Osteocyte (in vitro differentiated cells): Measurements from ENCODE around the gene CHST1. TPM values are rescaled to one million over a fixed set of nuclear protein-coding genes. Genes with fewer than 3 reads are reported as not detected.

Source experiments
- DNase-seq: peaks from one replicate; pipeline ENCODE4 v3.0.0; 2021; ENCODE audit warnings: mixed read lengths; ENCODE audit not compliant: unreplicated experiment; ENCODE audit errors: extremely low spot score
- H3K27ac Mint-ChIP-seq: one replicate; pipeline ENCODE4 v1.8.0; 2021; ENCODE audit warnings: mild to moderate bottlenecking, mixed read lengths; ENCODE audit not compliant: unreplicated experiment
- H3K27me3 Mint-ChIP-seq: one replicate; pipeline ENCODE4 v1.8.0; 2021; ENCODE audit warnings: mixed read lengths; ENCODE audit not compliant: unreplicated experiment
- H3K36me3 Mint-ChIP-seq: one replicate; pipeline ENCODE4 v1.8.0; 2021; ENCODE audit warnings: mixed read lengths; ENCODE audit not compliant: unreplicated experiment
- H3K4me1 Mint-ChIP-seq: one replicate; pipeline ENCODE4 v1.8.0; 2021; ENCODE audit warnings: mixed read lengths; ENCODE audit not compliant: unreplicated experiment
- H3K4me3 Mint-ChIP-seq: one replicate; pipeline ENCODE4 v1.8.0; 2021; ENCODE audit warnings: mild to moderate bottlenecking, moderate library complexity, mixed read lengths; ENCODE audit not compliant: unreplicated experiment
- H3K9me3 Mint-ChIP-seq: one replicate; pipeline ENCODE4 v1.8.0; 2021; ENCODE audit warnings: mixed read lengths; ENCODE audit not compliant: unreplicated experiment
- total RNA-seq: library from RNA; stranded (reverse); gene quantifications from 2 replicates; pipeline ENCODE4 v1.2.1, GENCODE V29; 2021
- TF ChIP-seq, protein P1 (sequence below): fragments of 200-600 bp; sonication (generic); IDR thresholded peaks from 2 replicates; pipeline ENCODE4 v1.5.0; 2021; ENCODE audit warnings: antibody characterized with exemption, mild to moderate bottlenecking, moderate library complexity

The CHST1 gene
- total RNA-seq, 1 donor from 2014 or later = 0.67 TPM

DNA sequence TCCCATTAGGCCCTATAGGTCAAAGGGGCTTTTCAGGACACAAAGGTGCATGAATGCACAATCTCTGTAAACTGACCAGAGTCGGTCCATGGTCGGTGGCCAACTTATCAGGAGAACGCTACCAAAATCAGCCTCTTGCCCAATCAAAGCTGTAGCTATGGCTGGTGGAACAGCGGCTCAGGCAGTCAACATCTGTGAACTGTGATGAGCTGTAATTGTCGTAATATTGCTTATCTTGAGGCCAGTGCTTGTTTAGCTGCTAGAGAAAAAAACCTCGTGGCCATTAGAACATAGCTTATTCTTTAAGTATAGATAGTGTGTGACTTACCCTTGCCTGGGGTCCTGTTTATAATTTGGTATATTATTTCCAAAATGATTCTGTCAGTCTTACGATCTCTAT, 14.4 kb upstream of the CHST1 start:
- no peak for DNase-seq
- Mint-ChIP-seq H3K36me3 (no peaks in the 10 kb centered on the region), H3K27me3 (peaks cover 22% of the 10 kb centered on the region), H3K9me3 (no peaks in the 10 kb centered on the region), H3K4me3 (no peak overlapping the region), H3K4me1 (no peaks in the 10 kb centered on the region), H3K27ac (no peak overlapping the region)
- TF ChIP-seq, protein P1, sequence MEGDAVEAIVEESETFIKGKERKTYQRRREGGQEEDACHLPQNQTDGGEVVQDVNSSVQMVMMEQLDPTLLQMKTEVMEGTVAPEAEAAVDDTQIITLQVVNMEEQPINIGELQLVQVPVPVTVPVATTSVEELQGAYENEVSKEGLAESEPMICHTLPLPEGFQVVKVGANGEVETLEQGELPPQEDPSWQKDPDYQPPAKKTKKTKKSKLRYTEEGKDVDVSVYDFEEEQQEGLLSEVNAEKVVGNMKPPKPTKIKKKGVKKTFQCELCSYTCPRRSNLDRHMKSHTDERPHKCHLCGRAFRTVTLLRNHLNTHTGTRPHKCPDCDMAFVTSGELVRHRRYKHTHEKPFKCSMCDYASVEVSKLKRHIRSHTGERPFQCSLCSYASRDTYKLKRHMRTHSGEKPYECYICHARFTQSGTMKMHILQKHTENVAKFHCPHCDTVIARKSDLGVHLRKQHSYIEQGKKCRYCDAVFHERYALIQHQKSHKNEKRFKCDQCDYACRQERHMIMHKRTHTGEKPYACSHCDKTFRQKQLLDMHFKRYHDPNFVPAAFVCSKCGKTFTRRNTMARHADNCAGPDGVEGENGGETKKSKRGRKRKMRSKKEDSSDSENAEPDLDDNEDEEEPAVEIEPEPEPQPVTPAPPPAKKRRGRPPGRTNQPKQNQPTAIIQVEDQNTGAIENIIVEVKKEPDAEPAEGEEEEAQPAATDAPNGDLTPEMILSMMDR = no peak

- H3K4me1 Mint-ChIP-seq = no peaks in the 10 kb centered on the region
- no peak overlapping the region for H3K27ac Mint-ChIP-seq
- TF ChIP-seq, protein P1 = no peak
- H3K9me3 Mint-ChIP-seq = no peaks in the 10 kb centered on the region
- DNase-seq = no peak
- H3K27me3 Mint-ChIP-seq = peaks cover 15% of the 10 kb centered on the region
- no peak overlapping the region for H3K4me3 Mint-ChIP-seq
- H3K36me3 Mint-ChIP-seq = no peaks in the 10 kb centered on the region
Observed at GRCh38 chr11:45678976-45679375, 13.6 kb upstream of the CHST1 start.

DNA sequence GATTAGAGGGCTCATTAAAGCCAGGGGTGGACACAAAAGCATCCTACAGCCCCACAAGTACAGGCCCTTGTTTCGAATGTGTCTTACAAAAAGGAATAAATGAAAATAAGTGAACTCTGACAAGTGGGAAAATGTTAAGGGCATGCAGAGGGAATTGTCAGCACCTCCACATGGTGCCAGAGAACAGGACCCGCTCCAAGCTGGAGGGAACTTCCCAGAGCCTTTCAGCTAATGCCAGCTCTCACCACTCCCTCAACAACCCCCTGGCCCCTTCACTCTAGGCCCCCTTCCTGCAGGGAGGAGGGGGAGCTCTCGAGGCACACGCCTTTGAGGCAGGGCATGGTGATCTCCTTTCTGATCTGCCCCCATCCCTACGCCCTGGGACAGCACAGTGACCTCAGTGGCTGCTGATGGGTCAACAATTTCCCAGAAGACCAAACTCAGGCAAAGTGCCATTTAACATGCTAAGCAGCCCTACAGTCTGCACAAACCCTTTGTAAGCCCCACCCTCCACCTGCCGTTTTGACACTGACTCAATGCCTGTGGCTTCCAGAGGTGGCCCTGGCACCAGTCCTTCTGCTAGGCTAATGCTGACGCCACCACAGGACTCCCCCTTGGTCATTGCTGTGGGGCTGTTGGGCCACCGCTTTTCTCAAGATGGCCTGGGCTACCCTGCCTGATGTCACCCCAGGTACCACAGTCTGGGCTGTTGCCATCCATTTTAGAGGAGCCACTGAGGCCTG, 12.5 kb upstream of the CHST1 start:
- no peak overlapping the region for H3K4me3 Mint-ChIP-seq
- TF ChIP-seq, protein P1 = no peak
- peaks cover 21% of the 10 kb centered on the region for H3K27me3 Mint-ChIP-seq
- H3K9me3 Mint-ChIP-seq = no peaks in the 10 kb centered on the region
- DNase-seq = no peak
- H3K4me1 Mint-ChIP-seq = no peaks in the 10 kb centered on the region
- H3K36me3 Mint-ChIP-seq = no peaks in the 10 kb centered on the region
- no peak overlapping the region for H3K27ac Mint-ChIP-seq

GRCh38 chr11:45676522-45677095, 11.2 kb upstream of the CHST1 start:
- Mint-ChIP-seq H3K27me3 (peaks cover 20% of the 10 kb centered on the region), H3K27ac (no peak overlapping the region), H3K9me3 (no peaks in the 10 kb centered on the region), H3K4me1 (no peaks in the 10 kb centered on the region), H3K4me3 (no peak overlapping the region), H3K36me3 (no peaks in the 10 kb centered on the region)
- TF ChIP-seq, protein P1 = no peak
- no peak for DNase-seq

DNA sequence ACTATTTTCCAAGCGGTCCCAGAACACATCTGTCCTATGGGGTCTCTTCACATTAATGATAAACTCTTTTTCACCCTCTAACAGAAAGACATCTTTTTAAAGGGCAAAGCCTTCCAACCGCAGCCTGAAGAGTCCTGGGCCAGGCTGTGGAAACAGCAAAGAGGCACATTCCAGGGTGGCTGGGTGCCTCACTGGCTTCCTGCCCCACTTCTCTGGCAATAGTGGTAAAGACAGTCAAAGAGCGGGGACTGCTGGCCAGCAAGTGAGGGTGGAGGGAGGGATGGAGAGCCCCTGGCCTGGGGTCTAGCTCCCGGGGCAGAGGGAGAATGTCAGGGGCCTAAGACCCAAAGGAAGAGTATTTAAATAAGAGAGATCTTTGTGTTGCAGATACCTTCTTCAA, 10.2 kb upstream of the CHST1 start:
- Mint-ChIP-seq H3K36me3 (no peaks in the 10 kb centered on the region), H3K4me1 (no peaks in the 10 kb centered on the region), H3K27me3 (peaks cover 16% of the 10 kb centered on the region), H3K27ac (no peak overlapping the region), H3K9me3 (no peaks in the 10 kb centered on the region), H3K4me3 (no peak overlapping the region)
- no peak for DNase-seq
- TF ChIP-seq, protein P1 = no peak
